Prostate gland (tissue), 2 donors: Measurements from ENCODE around the gene RIC8B. TPM values are rescaled to one million over a fixed set of nuclear protein-coding genes. Genes with fewer than 3 reads are reported as not detected.

Experiments
- DNase-seq: peaks from one replicate; pipeline ENCODE4 v3.0.0-alpha.2; 2019; ENCODE audit warnings: low spot score
- H3K27ac ChIP-seq, 2 donors: fragments of 200-600 bp; sonication (generic); 2 replicates each; pipeline ENCODE4 v1.5.1; 2017 to 2019
- H3K27me3 ChIP-seq: fragments of 200-600 bp; sonication (generic); replicated peaks from 2 replicates; pipeline ENCODE4 v1.5.1; 2019; ENCODE audit not compliant: insufficient read depth
- H3K36me3 ChIP-seq, 2 donors: fragments of 200-600 bp; sonication (generic); 1 replicate in 1 of 2; 2 replicates in 1 of 2; pipeline versions ENCODE4 v1.5.1 to v1.8.1; 2017 to 2019
- H3K4me1 ChIP-seq: fragments of 200-600 bp; sonication (generic); replicated peaks from 2 replicates; pipeline ENCODE4 v1.5.1; 2019
- H3K4me3 ChIP-seq, 2 donors: fragments of 200-600 bp; sonication (generic); 2 replicates each; pipeline ENCODE4 v1.5.1; 2017 to 2019
- H3K9me3 ChIP-seq: fragments of 200-600 bp; sonication (generic); 2 replicates; pipeline ENCODE4 v1.5.1; 2017
- POLR2A ChIP-seq: fragments of 450-650 bp; IDR thresholded peaks from one replicate; pipeline ENCODE4 v1.6.1; 2016; ENCODE audit warnings: antibody characterized with exemption, mild to moderate bottlenecking
- POLR2AphosphoS5 ChIP-seq: sonication (generic); formaldehyde crosslinking; IDR thresholded peaks from one replicate; pipeline ENCODE4 v1.6.1; 2017; ENCODE audit warnings: antibody characterized with exemption
- WGBS: methylation state at CpG from one replicate; pipeline ENCODE4 v1.1.5; 2018; 5-methylcytosine and 5-hydroxymethylcytosine counted together
- intact Hi-C: fragments of 100-400 bp; cut with DNase I; formaldehyde crosslinking; loops from one replicate; pipeline ENCODE4 v1.14.2; 2022
- total RNA-seq, 2 donors: library from RNA; depleted of rRNA; stranded (reverse); fragments of >200 nt; gene quantifications; one replicate each; pipeline ENCODE4 v1.1.0, GENCODE V29; 2016
- TF ChIP-seq, protein P1 (sequence below), 4 experiments: fragments of 200-600 bp in 2 of 4; fragments of 450-650 bp in 2 of 4; sonication (generic) in 2 of 4; IDR thresholded peaks; 1 replicate in 3 of 4; 2 replicates in 1 of 4; pipeline ENCODE4 v1.5.1; 2016 to 2019; ENCODE audit warnings: antibody characterized with exemption in 4 of 4, mild to moderate bottlenecking in 2 of 4, moderate library complexity in 2 of 4

RIC8B gene
- total RNA-seq, 2 donors from 2014 or later: 9.2 to 12.4 TPM

DNA sequence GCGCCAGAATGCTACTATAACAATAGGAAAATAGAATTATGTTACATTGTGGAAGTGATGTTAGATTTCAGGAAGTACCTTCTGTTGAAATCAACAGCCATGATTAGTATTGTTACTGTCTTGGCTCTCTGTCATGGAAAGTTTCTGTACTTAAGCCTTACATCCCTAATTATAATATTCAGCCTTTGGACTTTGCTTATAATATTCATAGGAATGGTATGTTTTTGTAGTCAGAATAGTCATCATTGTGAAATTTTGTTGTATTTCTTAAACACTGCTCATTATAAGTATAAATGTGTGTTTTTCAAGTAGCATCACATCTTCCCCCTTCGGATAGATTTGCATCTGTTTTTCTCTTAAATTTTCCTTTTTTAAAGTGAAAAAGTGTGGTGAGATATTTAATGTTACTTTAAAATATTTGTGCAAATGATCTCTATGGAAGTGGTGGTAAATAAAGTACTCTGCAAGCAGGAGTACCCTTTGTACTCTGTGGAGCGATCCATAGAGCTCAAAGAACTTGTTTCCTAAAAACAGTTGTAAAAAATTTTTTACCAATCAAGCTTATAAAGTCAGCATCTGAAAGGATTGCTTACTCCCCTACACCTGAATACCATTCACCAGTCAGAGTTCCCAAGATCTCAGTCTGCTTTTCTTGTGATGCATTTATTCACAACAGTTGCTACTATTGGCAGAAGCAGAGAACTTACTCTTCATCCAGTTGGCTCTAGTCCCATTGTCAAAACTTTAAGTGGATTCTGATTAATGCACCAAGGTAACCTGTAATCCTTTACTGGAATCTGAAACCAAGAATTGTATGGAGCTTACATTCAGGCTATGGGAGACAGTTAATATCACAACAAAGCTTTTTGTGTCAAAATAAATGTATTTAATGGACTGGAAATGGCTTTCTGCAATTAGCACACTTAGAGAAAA is 87.8 kb downstream of the RIC8B start:
- no peaks in the 10 kb centered on the region for H3K4me1 ChIP-seq
- H3K27ac ChIP-seq: no peak overlapping the region
- TF ChIP-seq, protein P1, sequence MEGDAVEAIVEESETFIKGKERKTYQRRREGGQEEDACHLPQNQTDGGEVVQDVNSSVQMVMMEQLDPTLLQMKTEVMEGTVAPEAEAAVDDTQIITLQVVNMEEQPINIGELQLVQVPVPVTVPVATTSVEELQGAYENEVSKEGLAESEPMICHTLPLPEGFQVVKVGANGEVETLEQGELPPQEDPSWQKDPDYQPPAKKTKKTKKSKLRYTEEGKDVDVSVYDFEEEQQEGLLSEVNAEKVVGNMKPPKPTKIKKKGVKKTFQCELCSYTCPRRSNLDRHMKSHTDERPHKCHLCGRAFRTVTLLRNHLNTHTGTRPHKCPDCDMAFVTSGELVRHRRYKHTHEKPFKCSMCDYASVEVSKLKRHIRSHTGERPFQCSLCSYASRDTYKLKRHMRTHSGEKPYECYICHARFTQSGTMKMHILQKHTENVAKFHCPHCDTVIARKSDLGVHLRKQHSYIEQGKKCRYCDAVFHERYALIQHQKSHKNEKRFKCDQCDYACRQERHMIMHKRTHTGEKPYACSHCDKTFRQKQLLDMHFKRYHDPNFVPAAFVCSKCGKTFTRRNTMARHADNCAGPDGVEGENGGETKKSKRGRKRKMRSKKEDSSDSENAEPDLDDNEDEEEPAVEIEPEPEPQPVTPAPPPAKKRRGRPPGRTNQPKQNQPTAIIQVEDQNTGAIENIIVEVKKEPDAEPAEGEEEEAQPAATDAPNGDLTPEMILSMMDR (IDR thresholded peaks at IDR 0.05): no peak
- no peak for TF ChIP-seq POLR2AphosphoS5
- TF ChIP-seq POLR2A: no peak
- intact Hi-C loops: no loop called here
- DNase-seq: no peak
- H3K4me3 ChIP-seq: no peak overlapping the region
- no peaks in the 10 kb centered on the region for H3K36me3 ChIP-seq
- no peaks in the 10 kb centered on the region for H3K27me3 ChIP-seq
- H3K9me3 ChIP-seq: no peaks in the 10 kb centered on the region
- 98% methylated on average over 3 of the region's 3 CpGs for WGBS

DNA sequence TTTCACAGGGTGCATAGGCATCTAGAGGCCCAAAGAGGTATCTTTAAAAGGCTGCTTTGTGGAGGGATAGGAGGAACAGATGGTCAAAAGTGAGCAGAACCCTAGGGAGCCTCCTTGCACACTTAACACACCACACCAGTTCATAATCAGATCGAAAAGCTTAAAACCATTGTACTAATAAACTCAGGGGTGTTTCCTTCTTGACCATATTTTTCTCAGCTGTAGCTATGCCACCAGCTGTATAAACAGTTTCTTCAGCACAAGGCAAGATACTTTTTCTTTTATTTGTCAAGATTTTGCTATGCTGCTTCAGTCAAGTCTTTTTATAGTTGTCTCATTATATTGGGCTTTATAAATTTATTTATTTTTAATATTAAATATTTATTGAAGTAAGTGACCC is 88.7 kb downstream of the RIC8B start:
- Histone ChIP-seq H3K4me3 (no peak overlapping the region), H3K9me3 (no peaks in the 10 kb centered on the region), H3K27ac (no peak overlapping the region), H3K4me1 (no peaks in the 10 kb centered on the region), H3K36me3 (no peaks in the 10 kb centered on the region), H3K27me3 (no peaks in the 10 kb centered on the region)
- 43% methylated on average over 1 of the region's 1 CpG for WGBS
- intact Hi-C loops: no loop called here
- DNase-seq: no peak
- TF ChIP-seq, protein P1 (IDR thresholded peaks at IDR 0.05): no peak
- TF ChIP-seq POLR2AphosphoS5: no peak
- TF ChIP-seq POLR2A: no peak

DNA sequence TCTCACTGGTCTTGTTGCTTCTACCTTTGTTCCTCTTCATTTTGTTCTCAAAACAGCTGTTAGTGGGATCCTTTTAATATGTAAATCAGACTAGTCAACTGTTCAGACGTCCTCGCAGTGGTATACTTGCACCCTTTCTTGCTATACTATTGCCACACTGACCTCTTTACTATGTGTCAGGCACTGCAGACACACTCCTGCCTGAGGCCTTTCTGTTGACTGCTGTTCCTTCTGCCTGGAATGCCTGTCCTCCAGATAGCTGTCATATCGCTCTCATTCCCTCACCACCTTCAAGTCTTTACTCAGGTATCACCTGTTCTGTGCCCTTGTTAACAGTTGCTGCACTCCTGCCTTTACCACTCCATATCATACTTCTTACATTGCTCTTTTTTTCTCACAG is 91.2 kb downstream of the RIC8B start:
- Histone ChIP-seq H3K27me3 (no peaks in the 10 kb centered on the region), H3K9me3 (no peaks in the 10 kb centered on the region), H3K36me3 (no peaks in the 10 kb centered on the region), H3K4me3 (no peak overlapping the region), H3K27ac (no peak overlapping the region), H3K4me1 (no peaks in the 10 kb centered on the region)
- TF ChIP-seq POLR2A (no peak), POLR2AphosphoS5 (no peak)
- TF ChIP-seq, protein P1 (IDR thresholded peaks at IDR 0.05): no peak
- 81% methylated on average over 3 of the region's 3 CpGs for WGBS
- intact Hi-C loops: no loop called here
- no peak for DNase-seq

DNA sequence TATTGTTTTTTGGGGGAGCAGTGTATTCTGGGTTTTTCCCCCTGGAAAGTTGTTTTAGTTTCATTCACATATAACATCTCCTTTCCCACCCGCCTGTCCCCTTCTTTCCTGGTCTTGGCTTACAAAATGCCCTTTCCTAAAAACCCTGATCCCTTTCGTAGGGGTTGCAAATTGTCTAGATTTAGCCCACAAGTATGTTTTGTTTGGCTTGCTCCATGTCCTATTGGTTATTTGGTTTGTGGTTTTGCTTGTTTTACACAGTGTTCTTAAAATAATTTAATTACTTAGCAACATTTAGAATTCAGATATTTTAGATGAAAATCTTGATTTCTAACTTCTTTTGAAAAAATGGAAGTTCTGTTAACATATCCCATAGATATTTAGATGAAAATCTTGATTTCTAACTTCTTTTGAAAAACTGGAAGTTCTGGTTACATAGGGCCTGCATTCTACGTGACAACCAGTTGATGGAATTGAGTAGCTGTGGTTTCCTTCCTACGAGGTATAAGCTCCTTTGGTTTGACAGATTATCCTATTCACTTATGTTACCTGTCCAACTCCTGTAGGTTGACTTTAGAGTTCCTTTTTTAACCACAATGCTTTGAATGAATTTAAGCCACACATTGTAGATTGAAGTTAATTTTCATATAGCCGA is 92.1 kb downstream of the RIC8B start:
- TF ChIP-seq POLR2A (no peak), POLR2AphosphoS5 (no peak)
- TF ChIP-seq, protein P1 (IDR thresholded peaks at IDR 0.05): no peak
- no peaks in the 10 kb centered on the region for H3K36me3 ChIP-seq
- no peaks in the 10 kb centered on the region for H3K4me1 ChIP-seq
- H3K9me3 ChIP-seq: no peaks in the 10 kb centered on the region
- H3K4me3 ChIP-seq: no peak overlapping the region
- no peak for DNase-seq
- intact Hi-C loops: no loop called here
- no peak overlapping the region for H3K27ac ChIP-seq
- no peaks in the 10 kb centered on the region for H3K27me3 ChIP-seq
- WGBS: 82% methylated on average over 5 of the region's 5 CpGs
